PC-9 (cell line): ENCODE measurements around the gene SP1.

ENCODE experiments used
- CTCF ChIP-seq: fragments of 200-600 bp; sonication (generic); conservative IDR thresholded peaks from 2 replicates; pipeline ENCODE4 v1.6.1; 2017; ENCODE audit warnings: mixed run types, antibody characterized with exemption, mild to moderate bottlenecking, moderate library complexity
- EZH2 ChIP-seq: fragments of 200-600 bp; sonication (generic); IDR thresholded peaks from 2 replicates; pipeline ENCODE4 v1.8.0; 2017; ENCODE audit warnings: antibody characterized with exemption, low read depth

GRCh38 chr12:53443955-53444354, 64.0 kb downstream of the SP1 start:
- TF ChIP-seq CTCF: no peak
- no peak for TF ChIP-seq EZH2
